GM23338 (cell line): ENCODE data around the gene USP50. TPM values are rescaled to one million over a fixed set of nuclear protein-coding genes. Genes with fewer than 3 reads are reported as not detected.

Experiments used
- ATAC-seq: fragments of 200-7000 bp; cut with Tn5 transposase; 3 replicates; pipeline ENCODE4 v1.9.1; 2020
- DNase-seq: peaks from one replicate; pipeline ENCODE4 v3.0.0-alpha.2; 2015; ENCODE audit warnings: low spot score
- H2AFZ ChIP-seq: fragments of 200-600 bp; sonication (generic); 2 replicates; pipeline ENCODE4 v1.8.0; 2016; ENCODE audit warnings: antibody characterized with exemption, mild to moderate bottlenecking, moderate library complexity
- H3F3A ChIP-seq: fragments of 200-600 bp; sonication (generic); replicated peaks from 2 replicates; pipeline ENCODE4 v1.8.0; 2017; ENCODE audit warnings: antibody characterized with exemption, mixed run types, low read depth
- H3K27ac ChIP-seq: fragments of 200-600 bp; sonication (generic); 2 replicates; pipeline ENCODE4 v1.6.1; 2016; ENCODE audit warnings: low read depth
- H3K27me3 ChIP-seq: fragments of 200-600 bp; sonication (generic); 2 replicates; pipeline ENCODE4 v1.8.0; 2016; ENCODE audit warnings: mild to moderate bottlenecking, mixed run types, moderate library complexity; ENCODE audit not compliant: insufficient read depth
- H3K36me3 ChIP-seq: fragments of 200-600 bp; sonication (generic); 2 replicates; pipeline ENCODE4 v1.8.0; 2016; ENCODE audit warnings: mild to moderate bottlenecking; ENCODE audit not compliant: insufficient read depth
- H3K4me1 ChIP-seq: fragments of 200-600 bp; sonication (generic); 2 replicates; pipeline ENCODE4 v1.8.0; 2016; ENCODE audit warnings: mild to moderate bottlenecking, moderate library complexity; ENCODE audit not compliant: insufficient read depth
- H3K4me2 ChIP-seq: fragments of 200-600 bp; sonication (generic); 2 replicates; pipeline ENCODE4 v1.7.1; 2017; ENCODE audit warnings: mixed run types
- H3K4me3 ChIP-seq: fragments of 200-600 bp; sonication (generic); 2 replicates; pipeline ENCODE4 v1.6.1; 2016; ENCODE audit warnings: mixed run types
- H3K79me2 ChIP-seq: fragments of 200-600 bp; sonication (generic); replicated peaks from 2 replicates; pipeline ENCODE4 v1.8.0; 2017; ENCODE audit warnings: mild to moderate bottlenecking; ENCODE audit not compliant: insufficient read depth
- H3K9me2 ChIP-seq: fragments of 200-600 bp; sonication (generic); 2 replicates; pipeline ENCODE4 v1.8.0; 2017; ENCODE audit not compliant: insufficient read depth
- H4K20me1 ChIP-seq: fragments of 200-600 bp; sonication (generic); replicated peaks from 2 replicates; pipeline ENCODE4 v1.8.0; 2017; ENCODE audit warnings: mild to moderate bottlenecking; ENCODE audit not compliant: insufficient read depth
- H3K27ac Mint-ChIP-seq: 2 replicates; pipeline ENCODE4 v1.8.0; 2020; ENCODE audit warnings: inconsistent platforms, mild to moderate bottlenecking, moderate library complexity, mixed read lengths
- H3K27me3 Mint-ChIP-seq: 3 replicates; pipeline ENCODE4 v1.8.0; 2022; ENCODE audit warnings: low read depth, mild to moderate bottlenecking, moderate library complexity, mixed read lengths, inconsistent platforms; ENCODE audit not compliant: insufficient read depth, poor library complexity
- H3K36me3 Mint-ChIP-seq: 3 replicates; pipeline ENCODE4 v1.8.0; 2021; ENCODE audit warnings: low read depth, mild to moderate bottlenecking, inconsistent platforms, moderate library complexity, mixed read lengths
- H3K4me1 Mint-ChIP-seq: 3 replicates; pipeline ENCODE4 v1.8.0; 2020; ENCODE audit warnings: mild to moderate bottlenecking, inconsistent platforms, mixed read lengths
- H3K4me3 Mint-ChIP-seq: 3 replicates; pipeline ENCODE4 v1.8.0; 2021; ENCODE audit warnings: moderate library complexity, mild to moderate bottlenecking, inconsistent platforms, mixed read lengths
- H3K9me3 Mint-ChIP-seq: 3 replicates; pipeline ENCODE4 v1.8.0; 2020; ENCODE audit warnings: moderate library complexity, mild to moderate bottlenecking, inconsistent platforms, mixed read lengths
- CREB1 ChIP-seq: fragments of 250-450 bp; sonication (Bioruptor Pico); IDR thresholded peaks from 2 replicates; pipeline ENCODE4 v1.5.0; 2020; ENCODE audit warnings: low read depth, mild to moderate bottlenecking, moderate library complexity
- NANOG ChIP-seq: IDR thresholded peaks from 2 replicates; pipeline ENCODE4 v1.6.1; 2016; ENCODE audit warnings: antibody characterized with exemption, borderline replicate concordance
- POLR2AphosphoS5 ChIP-seq: IDR thresholded peaks from 2 replicates; pipeline ENCODE4 v1.6.1; 2016; ENCODE audit warnings: antibody characterized with exemption, low read depth
- ZNF114 ChIP-seq: fragments of 250-450 bp; sonication (Bioruptor Pico); IDR thresholded peaks from 2 replicates; pipeline ENCODE4 v1.5.0; 2020; ENCODE audit warnings: mild to moderate bottlenecking, moderate library complexity
- ZNF331 ChIP-seq: fragments of 250-450 bp; sonication (Bioruptor Pico); IDR thresholded peaks from 2 replicates; pipeline ENCODE4 v1.5.0; 2020; ENCODE audit warnings: low read depth, mild to moderate bottlenecking, moderate library complexity
- polyA plus RNA-seq: library from polyadenylated mRNA; unstranded; fragments of >200 nt; fragmentation: Nextera tagmentation; extraction: Ambion mirVana; gene quantifications from 2 replicates; pipeline ENCODE4 v1.2.1, GENCODE V29; 2016
- total RNA-seq: library from RNA; depleted of rRNA; stranded (reverse); fragments of >200 nt; shearing (Covaris generic); gene quantifications from 2 replicates; pipeline ENCODE4 v1.2.3, GENCODE V29; 2014
- TF ChIP-seq, protein P1 (sequence below): IDR thresholded peaks from one replicate; pipeline ENCODE4 v1.6.1; 2018; ENCODE audit warnings: antibody characterized with exemption; ENCODE audit not compliant: unreplicated experiment
- TF ChIP-seq, protein P2 (sequence below), 2 experiments: fragments of 200-600 bp in 1 of 2; sonication (generic) in 1 of 2; conservative IDR thresholded peaks; 2 replicates each; pipeline versions ENCODE4 v1.5.1 to v1.6.1; 2016 to 2017; ENCODE audit warnings: antibody characterized with exemption in 2 of 2, low read depth in 2 of 2, mild to moderate bottlenecking in 2 of 2, moderate library complexity in 1 of 2

USP50 gene
- total and polyA plus RNA-seq, 2 experiments from 2014 or later = 6.3 TPM; not detected in 1

DNA sequence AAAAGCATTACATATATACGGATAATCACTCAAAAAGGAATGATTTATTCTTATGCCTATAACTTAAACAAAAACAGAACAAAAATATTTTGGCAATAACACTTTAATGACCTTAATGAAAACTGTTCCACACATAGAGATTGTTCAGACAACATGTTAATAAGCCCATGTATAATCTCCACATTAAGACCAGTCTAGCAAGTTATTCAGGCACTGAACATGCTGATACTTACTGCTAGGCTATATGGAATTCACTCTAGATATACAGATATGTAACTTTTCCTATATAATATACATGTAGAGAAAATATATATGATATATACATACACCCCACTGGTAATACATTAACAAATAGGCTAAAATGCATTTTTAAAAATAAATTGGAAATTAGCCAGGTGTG is 43.8 kb upstream of the USP50 start:
- H3K4me3 ChIP-seq = no peak overlapping the region
- no peaks in the 10 kb centered on the region for H3K4me1 ChIP-seq
- no peaks in the 10 kb centered on the region for H4K20me1 ChIP-seq
- no peak overlapping the region for H2AFZ ChIP-seq
- Mint-ChIP-seq H3K27ac (no peak overlapping the region), H3K27me3 (no peaks in the 10 kb centered on the region), H3K4me3 (no peak overlapping the region), H3K9me3 (no peaks in the 10 kb centered on the region), H3K4me1 (no peaks in the 10 kb centered on the region), H3K36me3 (peaks cover 52% of the 10 kb centered on the region)
- DNase-seq (no peak), ATAC-seq (no peak)
- no peak for TF ChIP-seq NANOG
- TF ChIP-seq, protein P1, sequence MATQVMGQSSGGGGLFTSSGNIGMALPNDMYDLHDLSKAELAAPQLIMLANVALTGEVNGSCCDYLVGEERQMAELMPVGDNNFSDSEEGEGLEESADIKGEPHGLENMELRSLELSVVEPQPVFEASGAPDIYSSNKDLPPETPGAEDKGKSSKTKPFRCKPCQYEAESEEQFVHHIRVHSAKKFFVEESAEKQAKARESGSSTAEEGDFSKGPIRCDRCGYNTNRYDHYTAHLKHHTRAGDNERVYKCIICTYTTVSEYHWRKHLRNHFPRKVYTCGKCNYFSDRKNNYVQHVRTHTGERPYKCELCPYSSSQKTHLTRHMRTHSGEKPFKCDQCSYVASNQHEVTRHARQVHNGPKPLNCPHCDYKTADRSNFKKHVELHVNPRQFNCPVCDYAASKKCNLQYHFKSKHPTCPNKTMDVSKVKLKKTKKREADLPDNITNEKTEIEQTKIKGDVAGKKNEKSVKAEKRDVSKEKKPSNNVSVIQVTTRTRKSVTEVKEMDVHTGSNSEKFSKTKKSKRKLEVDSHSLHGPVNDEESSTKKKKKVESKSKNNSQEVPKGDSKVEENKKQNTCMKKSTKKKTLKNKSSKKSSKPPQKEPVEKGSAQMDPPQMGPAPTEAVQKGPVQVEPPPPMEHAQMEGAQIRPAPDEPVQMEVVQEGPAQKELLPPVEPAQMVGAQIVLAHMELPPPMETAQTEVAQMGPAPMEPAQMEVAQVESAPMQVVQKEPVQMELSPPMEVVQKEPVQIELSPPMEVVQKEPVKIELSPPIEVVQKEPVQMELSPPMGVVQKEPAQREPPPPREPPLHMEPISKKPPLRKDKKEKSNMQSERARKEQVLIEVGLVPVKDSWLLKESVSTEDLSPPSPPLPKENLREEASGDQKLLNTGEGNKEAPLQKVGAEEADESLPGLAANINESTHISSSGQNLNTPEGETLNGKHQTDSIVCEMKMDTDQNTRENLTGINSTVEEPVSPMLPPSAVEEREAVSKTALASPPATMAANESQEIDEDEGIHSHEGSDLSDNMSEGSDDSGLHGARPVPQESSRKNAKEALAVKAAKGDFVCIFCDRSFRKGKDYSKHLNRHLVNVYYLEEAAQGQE = no peak
- TF ChIP-seq ZNF114 (CRISPR knock-in tag) = no peak
- no peak for TF ChIP-seq ZNF331 (CRISPR knock-in tag)
- no peak overlapping the region for H3K27ac ChIP-seq
- H3K27me3 ChIP-seq = no peaks in the 10 kb centered on the region
- no peaks in the 10 kb centered on the region for H3K79me2 ChIP-seq
- peaks cover 24% of the 10 kb centered on the region; the same call in 1 of the 2 replicates for H3K36me3 ChIP-seq
- no peak overlapping the region for H3K4me2 ChIP-seq
- no peaks in the 10 kb centered on the region for H3K9me2 ChIP-seq
- H3F3A ChIP-seq = no peaks in the 10 kb centered on the region

DNA sequence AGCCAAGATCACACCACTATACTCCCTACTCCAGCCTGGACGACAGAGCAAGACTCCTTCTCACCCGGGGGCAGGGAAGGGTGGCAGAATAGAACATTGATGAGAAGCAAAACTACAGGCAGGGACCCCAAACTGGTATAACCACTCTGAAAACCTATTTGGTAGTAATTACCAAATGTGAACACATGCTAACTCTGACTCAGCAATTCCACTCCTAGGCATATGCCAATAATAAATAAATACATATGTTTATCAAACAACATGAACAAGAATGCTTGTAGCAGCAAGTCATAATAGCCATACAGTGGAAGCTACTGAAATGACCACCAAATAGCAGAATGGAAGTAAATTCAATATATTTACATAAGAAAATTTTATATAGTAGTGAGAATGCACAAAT is 31.0 kb upstream of the USP50 start:
- Histone ChIP-seq H3K4me1 (no peaks in the 10 kb centered on the region), H3K27me3 (no peaks in the 10 kb centered on the region), H3K4me3 (no peak overlapping the region), H3K9me2 (no peaks in the 10 kb centered on the region), H3K27ac (no peak overlapping the region), H3K36me3 (peaks cover 27% of the 10 kb centered on the region), H3F3A (no peaks in the 10 kb centered on the region), H2AFZ (no peak overlapping the region), H4K20me1 (no peaks in the 10 kb centered on the region), H3K4me2 (no peak overlapping the region), H3K79me2 (no peaks in the 10 kb centered on the region)
- Mint-ChIP-seq H3K27me3 (peaks cover 1% of the 10 kb centered on the region), H3K4me1 (no peaks in the 10 kb centered on the region), H3K36me3 (peaks cover 38% of the 10 kb centered on the region; the same call in 2 of the 3 replicates), H3K27ac (no peak overlapping the region; the same call in 1 of the 2 replicates), H3K4me3 (no peak overlapping the region), H3K9me3 (no peaks in the 10 kb centered on the region)
- no peak for TF ChIP-seq CREB1
- no peak for TF ChIP-seq ZNF331 (CRISPR knock-in tag)
- no peak for TF ChIP-seq POLR2AphosphoS5
- TF ChIP-seq, protein P1 = no peak
- TF ChIP-seq, protein P2, sequence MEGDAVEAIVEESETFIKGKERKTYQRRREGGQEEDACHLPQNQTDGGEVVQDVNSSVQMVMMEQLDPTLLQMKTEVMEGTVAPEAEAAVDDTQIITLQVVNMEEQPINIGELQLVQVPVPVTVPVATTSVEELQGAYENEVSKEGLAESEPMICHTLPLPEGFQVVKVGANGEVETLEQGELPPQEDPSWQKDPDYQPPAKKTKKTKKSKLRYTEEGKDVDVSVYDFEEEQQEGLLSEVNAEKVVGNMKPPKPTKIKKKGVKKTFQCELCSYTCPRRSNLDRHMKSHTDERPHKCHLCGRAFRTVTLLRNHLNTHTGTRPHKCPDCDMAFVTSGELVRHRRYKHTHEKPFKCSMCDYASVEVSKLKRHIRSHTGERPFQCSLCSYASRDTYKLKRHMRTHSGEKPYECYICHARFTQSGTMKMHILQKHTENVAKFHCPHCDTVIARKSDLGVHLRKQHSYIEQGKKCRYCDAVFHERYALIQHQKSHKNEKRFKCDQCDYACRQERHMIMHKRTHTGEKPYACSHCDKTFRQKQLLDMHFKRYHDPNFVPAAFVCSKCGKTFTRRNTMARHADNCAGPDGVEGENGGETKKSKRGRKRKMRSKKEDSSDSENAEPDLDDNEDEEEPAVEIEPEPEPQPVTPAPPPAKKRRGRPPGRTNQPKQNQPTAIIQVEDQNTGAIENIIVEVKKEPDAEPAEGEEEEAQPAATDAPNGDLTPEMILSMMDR (conservative IDR thresholded peaks at IDR 0.05; ENCODE audit: low read depth in 2 of 2) = no peak
- DNase-seq (no peak), ATAC-seq (no peak)
